Right lung (tissue), 5 donors: Measurements from ENCODE around the gene ZNF93. TPM values are rescaled to one million over a fixed set of nuclear protein-coding genes. Genes with fewer than 3 reads are reported as not detected.
A peak's percentile ranks its signal among the peaks of the same experiment; 100 is the strongest.
"Not testable (repeated sequence)": the region's sequence is repeated elsewhere in the genome, so short reads cannot be mapped to it uniquely, and the experiment has no call there.

Source experiments
- DNase-seq, 2 donors: peaks; one replicate each; pipeline ENCODE4 v3.0.0-alpha.2; 2013
- polyA plus RNA-seq, 5 donors: library from polyadenylated mRNA; unstranded; fragments of 120-200 nt; gene quantifications; one replicate each; pipeline versions ENCODE4 v1.2.1 to v1.2.3, GENCODE V29; 2013; ENCODE audit warnings: inconsistent platforms in 1 of 5, low replicate concordance in 1 of 5; ENCODE audit not compliant: insufficient read length in 5 of 5, insufficient read depth in 1 of 5

The ZNF93 gene
- polyA plus RNA-seq, 5 donors = 11.2 to 24.2 (median 16.9) TPM

- DNase-seq = not testable (repeated sequence)
Observed at GRCh38 chr19:19933432-19934314, 32.9 kb downstream of the ZNF93 start.

DNA sequence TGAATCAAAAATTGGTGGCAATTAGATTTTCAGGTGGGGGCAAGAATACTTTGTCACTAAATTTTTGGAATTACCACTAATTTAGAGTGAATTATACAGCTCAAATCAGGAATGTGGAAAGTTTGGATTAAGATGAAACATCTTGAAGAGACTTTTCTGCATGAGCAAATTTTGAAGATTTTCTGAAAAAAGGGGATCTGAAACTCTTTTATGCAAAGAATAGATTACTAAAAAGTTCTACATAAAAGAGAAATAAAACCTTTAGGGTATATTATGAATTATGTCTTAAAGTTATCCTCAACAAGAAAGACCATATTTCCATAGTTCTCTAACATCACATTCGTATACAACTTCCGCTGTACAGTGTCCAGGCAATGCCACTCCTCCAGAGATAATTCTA lies 36.7 kb downstream of the ZNF93 start:
- no peak for DNase-seq

- DNase-seq = peak; percentile 55 to 64
Observed at GRCh38 chr19:19938449-19938848, 37.7 kb downstream of the ZNF93 start.

- no peak for DNase-seq
Observed at GRCh38 chr19:19943848-19944582, 43.3 kb downstream of the ZNF93 start.

DNA sequence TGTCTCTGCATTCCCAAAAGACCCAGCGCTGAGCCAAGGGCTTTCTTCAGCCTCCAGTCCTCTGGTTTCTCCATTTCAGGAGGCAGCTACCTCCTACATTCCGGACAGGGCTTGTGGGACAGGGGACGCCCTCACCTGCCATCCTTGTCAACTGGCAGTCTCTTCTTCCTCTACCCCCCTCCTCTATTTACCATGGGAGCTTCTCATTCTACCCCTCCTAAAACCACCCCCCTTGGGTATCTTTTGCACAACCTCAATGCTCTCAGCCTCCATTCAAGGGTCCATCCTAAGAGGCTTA lies 43.8 kb downstream of the ZNF93 start:
- no peak for DNase-seq

DNA sequence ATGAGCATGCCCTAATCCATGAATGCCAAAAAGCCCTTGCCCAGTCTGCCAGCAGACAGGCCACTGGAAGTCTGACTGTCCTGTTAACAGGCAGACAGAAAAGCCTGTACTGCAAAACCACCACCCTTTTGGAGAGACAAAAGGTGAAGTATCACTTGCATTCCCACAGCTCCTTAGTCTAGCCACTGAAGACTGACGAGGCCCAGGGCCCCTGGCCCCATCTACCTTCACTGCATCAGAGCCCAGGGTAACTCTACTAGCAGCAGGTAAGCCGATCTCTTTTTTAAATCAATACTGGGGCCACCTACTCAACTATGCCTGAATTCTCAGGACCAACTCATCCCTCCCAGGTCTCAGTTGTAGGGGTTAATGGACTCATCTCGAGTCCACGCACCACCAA lies 45.5 kb downstream of the ZNF93 start:
- DNase-seq = no peak

GRCh38 chr19:19948800-19949199 lies 48.1 kb downstream of the ZNF93 start:
- DNase-seq = no peak

DNA sequence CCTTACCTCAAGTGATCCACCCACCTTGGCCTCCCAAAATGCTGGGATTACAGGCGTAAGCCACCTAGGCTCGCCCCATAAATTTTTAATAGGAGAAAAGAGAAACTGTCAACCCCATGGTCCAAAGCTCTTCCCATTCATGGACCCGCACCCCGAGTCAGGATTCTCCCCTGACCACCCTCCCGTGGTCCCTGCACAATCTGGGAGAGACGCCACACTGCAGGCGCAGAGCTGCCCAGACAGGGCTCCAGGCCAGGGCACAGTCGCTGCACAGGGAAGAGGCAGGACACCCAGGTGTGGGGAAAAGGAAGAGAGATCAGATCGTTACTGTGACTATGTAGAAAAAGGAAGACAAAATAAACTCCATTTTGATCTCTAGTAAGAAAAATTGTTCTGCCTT lies 54.5 kb downstream of the ZNF93 start:
- no peak for DNase-seq

GRCh38 chr19:19956434-19957075 lies 55.8 kb downstream of the ZNF93 start:
- DNase-seq = peak in 1 of 2 donors; percentile 11

DNA sequence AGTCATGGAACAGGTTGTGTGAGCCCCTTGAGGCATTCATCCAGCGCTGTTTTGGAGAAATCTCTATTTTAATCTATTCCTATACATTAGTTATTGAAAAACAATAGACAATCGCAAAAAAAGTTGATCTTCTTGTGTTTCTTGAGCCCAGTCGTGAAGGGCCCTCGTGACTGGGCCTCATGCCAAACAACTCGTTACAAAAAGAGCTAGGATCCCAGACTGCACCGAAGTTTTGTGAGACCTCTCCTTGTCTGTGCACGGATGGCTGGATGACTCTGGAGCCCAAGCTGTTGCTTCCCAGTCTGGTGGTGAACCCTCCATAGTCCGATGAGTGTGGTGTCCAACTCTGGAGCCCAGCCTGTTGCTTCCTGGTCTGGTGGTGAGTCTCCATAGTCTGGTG lies 57.0 kb downstream of the ZNF93 start:
- not testable (repeated sequence) for DNase-seq

GRCh38 chr19:19959151-19959799 lies 58.5 kb downstream of the ZNF93 start:
- peak; percentile 49 to 68 for DNase-seq

DNA sequence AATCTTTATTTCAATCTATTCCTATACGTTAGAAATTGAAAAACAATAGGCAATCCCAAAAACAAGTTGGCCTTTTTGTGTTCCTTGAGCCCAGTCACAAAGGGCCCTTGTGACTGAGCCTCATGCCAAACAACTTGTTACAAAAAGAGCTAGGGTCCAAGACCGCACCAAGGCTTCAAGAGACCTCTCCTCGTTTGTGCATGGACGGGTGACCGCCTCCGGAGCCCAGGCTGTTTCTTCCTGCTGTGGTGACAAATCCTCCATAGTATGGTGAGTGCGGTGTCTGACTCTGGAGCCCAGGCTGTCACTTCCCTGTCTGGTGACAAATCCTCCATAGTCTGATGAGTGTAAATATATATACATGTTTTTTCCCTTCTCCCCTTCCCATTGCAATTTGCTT lies 63.7 kb downstream of the ZNF93 start:
- no peak for DNase-seq

DNA sequence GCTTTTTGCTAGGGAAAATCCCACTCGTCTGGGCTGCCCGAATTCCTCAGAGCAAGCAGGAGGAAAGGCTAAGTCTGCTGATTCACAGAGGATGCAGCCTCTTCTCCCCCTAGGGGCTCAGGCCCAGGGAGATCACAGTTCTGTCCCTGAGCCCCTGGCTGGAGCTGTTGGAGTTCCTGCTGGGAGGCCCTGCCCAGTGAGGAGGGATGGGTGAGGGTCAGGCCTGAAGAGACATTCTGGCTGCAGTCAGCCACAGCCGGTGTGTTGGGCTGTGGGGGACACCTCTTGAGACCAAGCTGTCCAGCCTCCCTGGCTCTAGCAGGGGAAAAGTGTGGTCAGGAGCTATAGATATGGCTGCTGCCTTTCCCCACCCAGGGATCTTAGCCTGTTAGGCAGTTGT lies 65.4 kb downstream of the ZNF93 start:
- DNase-seq = not testable (repeated sequence)

- no peak for DNase-seq
Observed at GRCh38 chr19:19966862-19967261, 66.1 kb downstream of the ZNF93 start.

Other genes with a start within 250 kb of the ZNF93 start
- 10 to 100 TPM; 35.2 to 54.0 (median 46.6) TPM for gene ATP13A1, start 237.3 kb upstream of the ZNF93 start, polyA plus RNA-seq
- gene ZNF101, start 232.1 kb upstream of the ZNF93 start, polyA plus RNA-seq = 10 to 100 TPM; 10.6 to 16.5 (median 12.5) TPM
- gene ZNF14, start 167.8 kb upstream of the ZNF93 start, polyA plus RNA-seq = 10 to 100 TPM in 4 of 5 donors, 1 to 10 TPM in 1; 9.5 to 15.5 (median 13.0) TPM
- gene ZNF506, start 79.2 kb upstream of the ZNF93 start, polyA plus RNA-seq = 10 to 100 TPM; 30.3 to 44.6 (median 36.8) TPM
- 10 to 100 TPM; 20.2 to 43.0 (median 39.8) TPM for gene ZNF253, start 35.1 kb upstream of the ZNF93 start, polyA plus RNA-seq
- gene ZNF682, start 138.6 kb downstream of the ZNF93 start, polyA plus RNA-seq = 10 to 100 TPM; 21.4 to 31.0 (median 24.5) TPM
- 10 to 100 TPM; 23.4 to 36.1 (median 31.2) TPM for gene ZNF90, start 177.1 kb downstream of the ZNF93 start, polyA plus RNA-seq